Calu3 (cell line): Measurements from ENCODE around the gene BEST1. TPM values are rescaled to one million over a fixed set of nuclear protein-coding genes. Genes with fewer than 3 reads are reported as not detected.

Source experiments
- BruUV-seq: library from RNA; stranded (reverse); fragments of 400-500 nt; replicated peaks from 2 replicates; lab custom pipeline; 2021; lab: Mats Ljungman, UMichigan
- CTCF ChIA-PET: fragments of 300-600 bp; sonication (Branson Sonifier 250); formaldehyde crosslinking; loops from one replicate; lab custom pipeline; 2022; ENCODE audit warnings: antibody characterized with exemption; lab: Charles Lee
- DNase-seq: peaks from one replicate; pipeline ENCODE4 v3.0.0; 2022
- H3K27ac Mint-ChIP-seq: one replicate; pipeline ENCODE4 v1.8.0; 2022; ENCODE audit warnings: mixed read lengths; ENCODE audit not compliant: unreplicated experiment
- H3K27me3 Mint-ChIP-seq: one replicate; pipeline ENCODE4 v1.8.0; 2022; ENCODE audit warnings: mixed read lengths; ENCODE audit not compliant: unreplicated experiment
- H3K36me3 Mint-ChIP-seq: one replicate; pipeline ENCODE4 v1.8.0; 2022; ENCODE audit warnings: mild to moderate bottlenecking, moderate library complexity, mixed read lengths; ENCODE audit not compliant: insufficient read depth, unreplicated experiment
- H3K4me1 Mint-ChIP-seq: one replicate; pipeline ENCODE4 v1.8.0; 2022; ENCODE audit warnings: mild to moderate bottlenecking, low read depth, mixed read lengths; ENCODE audit not compliant: unreplicated experiment
- H3K4me3 Mint-ChIP-seq: one replicate; pipeline ENCODE4 v1.8.0; 2022; ENCODE audit warnings: mild to moderate bottlenecking, low read depth, moderate library complexity, mixed read lengths; ENCODE audit not compliant: unreplicated experiment
- H3K9me3 Mint-ChIP-seq: one replicate; pipeline ENCODE4 v1.8.0; 2022; ENCODE audit warnings: low read depth, mixed read lengths; ENCODE audit not compliant: unreplicated experiment
- CTCF ChIP-seq: fragments of 200-600 bp; IDR thresholded peaks from one replicate; pipeline ENCODE4 v1.8.0; 2022; ENCODE audit warnings: antibody characterized with exemption; ENCODE audit not compliant: unreplicated experiment
- intact Hi-C: fragments of 100-400 bp; cut with micrococcal nuclease; formaldehyde crosslinking; loops from one replicate; pipeline ENCODE4 v1.10.0; 2022; ENCODE audit not compliant: unreplicated experiment
- total RNA-seq: library from RNA; stranded (reverse); gene quantifications from 2 replicates; pipeline ENCODE4 v1.2.3, GENCODE V29; 2022

Gene BEST1
- total RNA-seq, 1 experiment from 2014 or later: 1.1 TPM

- TF ChIP-seq CTCF: no peak
- Mint-ChIP-seq H3K9me3 (no peaks in the 10 kb centered on the region), H3K27me3 (peaks cover 21% of the 10 kb centered on the region), H3K36me3 (no peaks in the 10 kb centered on the region), H3K4me3 (peak overlapping the region; percentile 16), H3K27ac (no peak overlapping the region), H3K4me1 (no peaks in the 10 kb centered on the region)
- DNase-seq: peak; percentile 71
- no TSS peak for BruUV-seq
- intact Hi-C loops: no loop called here
- CTCF ChIA-PET: interaction anchor here (0.7 to 1.2 kb wide), 5 partner anchors 24 to 177 kb away, joined by 3 to 4 read pairs (median 4); no protein-coding TSS in a partner anchor
Measured at GRCh38 chr11:61904539-61905048, 45.6 kb upstream of the BEST1 start.

GRCh38 chr11:61905067-61905696 lies 45.0 kb upstream of the BEST1 start:
- H3K36me3 Mint-ChIP-seq: no peaks in the 10 kb centered on the region
- no peaks in the 10 kb centered on the region for H3K9me3 Mint-ChIP-seq
- no peak for DNase-seq
- no TSS peak for BruUV-seq
- H3K27me3 Mint-ChIP-seq: peaks cover 21% of the 10 kb centered on the region
- TF ChIP-seq CTCF: no peak
- H3K27ac Mint-ChIP-seq: no peak overlapping the region
- CTCF ChIA-PET: interaction anchor here (1.0 to 1.2 kb wide), 2 partner anchors 42 to 109 kb away, joined by 4 read pairs; no protein-coding TSS in a partner anchor
- intact Hi-C loops: no loop called here
- no peak overlapping the region for H3K4me3 Mint-ChIP-seq
- H3K4me1 Mint-ChIP-seq: no peaks in the 10 kb centered on the region

GRCh38 chr11:61905801-61906521 lies 44.2 kb upstream of the BEST1 start:
- Mint-ChIP-seq H3K27me3 (peaks cover 21% of the 10 kb centered on the region), H3K36me3 (no peaks in the 10 kb centered on the region), H3K4me3 (no peak overlapping the region), H3K4me1 (no peaks in the 10 kb centered on the region), H3K27ac (no peak overlapping the region), H3K9me3 (no peaks in the 10 kb centered on the region)
- CTCF ChIA-PET: no interaction called here
- TF ChIP-seq CTCF: no peak
- no TSS peak for BruUV-seq
- intact Hi-C loops: no loop called here
- no peak for DNase-seq

- no peak overlapping the region for H3K27ac Mint-ChIP-seq
Measured at GRCh38 chr11:61906522-61906909, 43.6 kb upstream of the BEST1 start.

More at GRCh38 chr11:61906522-61906909, 43.6 kb upstream of the BEST1 start:
- no peaks in the 10 kb centered on the region for H3K4me1 Mint-ChIP-seq
- H3K9me3 Mint-ChIP-seq: no peaks in the 10 kb centered on the region
- H3K27me3 Mint-ChIP-seq: peaks cover 22% of the 10 kb centered on the region
- no peaks in the 10 kb centered on the region for H3K36me3 Mint-ChIP-seq
- H3K4me3 Mint-ChIP-seq: no peak overlapping the region
- intact Hi-C loops: no loop called here
- DNase-seq: no peak
- BruUV-seq: no TSS peak
- TF ChIP-seq CTCF: no peak
- CTCF ChIA-PET: no interaction called here
